ENCODE results near the gene DMXL2.
"Not testable (repeated sequence)": the region's sequence is repeated elsewhere in the genome, so short reads cannot be mapped to it uniquely, and the experiment has no call there.

The DMXL2 gene

GRCh38 chr15:51576911-51577500 lies 45.6 kb downstream of the DMXL2 start:
- DNase-seq (ENCODE audit: low spot score), result no peak

GRCh38 chr15:51576286-51576850 lies 46.2 kb downstream of the DMXL2 start:
- DNase-seq (ENCODE audit: low spot score), result no peak

GRCh38 chr15:51575775-51576174 lies 46.8 kb downstream of the DMXL2 start:
- DNase-seq (ENCODE audit: low spot score), result no peak

- not testable (repeated sequence) for DNase-seq (ENCODE audit: low spot score)
Measured at GRCh38 chr15:51573352-51573751, 49.2 kb downstream of the DMXL2 start.

DNA sequence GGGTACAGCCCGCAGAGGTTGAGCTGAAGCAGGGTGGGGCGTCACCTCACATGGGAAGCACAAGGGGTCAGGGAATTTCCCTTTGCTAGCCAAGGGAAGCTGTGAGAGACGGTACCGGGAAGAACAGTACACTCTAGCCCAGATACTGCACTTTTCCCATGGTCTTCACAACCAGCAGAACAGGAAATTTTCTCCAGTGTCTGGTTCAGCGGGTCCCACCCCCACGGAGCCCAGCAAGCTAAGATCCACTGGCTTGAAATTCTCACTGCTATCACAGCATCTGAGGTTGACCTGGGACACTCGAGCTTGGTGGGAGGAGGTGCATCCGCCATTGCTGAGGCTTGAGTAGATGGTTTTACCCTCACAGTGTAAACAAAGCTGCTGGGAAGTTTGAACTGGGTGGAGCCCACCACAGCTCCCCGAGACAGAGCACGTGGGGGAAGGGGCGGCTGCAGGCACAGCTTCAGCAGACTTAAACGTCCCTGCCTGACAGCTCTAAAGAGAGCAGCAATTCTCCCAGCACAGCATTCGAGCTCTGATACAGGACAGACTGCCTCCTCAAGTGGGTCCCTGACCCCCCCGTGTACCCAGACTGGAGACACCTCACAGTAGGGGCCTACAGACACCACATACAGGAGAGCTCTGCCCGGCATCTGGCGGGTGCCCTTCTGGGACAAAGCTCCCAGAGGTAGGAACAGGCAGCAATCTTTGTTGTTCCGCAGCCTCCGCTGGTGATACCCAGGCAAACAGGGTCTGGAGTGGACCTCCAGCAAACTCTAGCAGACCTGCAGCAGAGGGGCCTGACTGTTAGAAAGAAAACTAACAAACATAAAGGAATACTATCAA lies 53.4 kb downstream of the DMXL2 start:
- DNase-seq (ENCODE audit: low spot score), result not testable (repeated sequence)

DNA sequence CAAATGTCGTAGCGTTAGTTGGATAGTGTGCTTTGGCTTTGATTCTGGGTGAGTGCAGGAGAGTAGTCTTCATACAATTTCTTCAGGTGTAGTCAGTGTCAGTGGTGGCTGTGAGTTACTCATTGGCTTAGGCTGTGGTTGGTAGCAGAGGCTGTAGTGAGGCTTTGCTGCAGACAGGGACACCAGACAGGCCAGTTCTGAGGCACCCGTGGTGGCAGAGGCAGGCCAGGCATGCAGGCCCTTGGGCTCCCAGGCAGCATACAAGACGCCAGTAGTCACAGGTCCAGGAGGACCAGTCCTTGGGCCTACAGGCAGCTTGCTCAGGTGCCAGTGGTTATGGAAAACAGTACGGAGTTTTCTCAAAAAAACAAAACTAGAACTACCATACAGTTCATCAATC lies 61.3 kb downstream of the DMXL2 start:
- DNase-seq (ENCODE audit: low spot score), result no peak

DNA sequence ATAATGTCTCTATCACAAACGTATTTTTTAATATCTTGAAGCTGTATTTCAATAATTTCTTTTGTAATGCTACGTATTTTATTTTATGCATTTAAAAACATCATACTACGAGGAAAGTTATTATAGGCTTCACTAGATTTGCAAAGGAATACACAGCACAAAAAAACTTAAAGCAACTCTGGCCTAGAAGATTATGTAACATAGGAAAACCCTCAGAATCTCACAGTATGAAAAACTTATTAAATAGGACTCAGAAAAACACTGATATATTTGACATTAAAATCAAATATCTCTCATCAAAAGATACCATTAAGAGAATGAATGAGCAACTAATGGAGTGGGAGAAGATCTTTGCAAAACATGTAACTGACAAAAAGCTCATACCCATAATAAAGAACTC lies 63.7 kb downstream of the DMXL2 start:
- DNase-seq (ENCODE audit: low spot score), result no peak

DNA sequence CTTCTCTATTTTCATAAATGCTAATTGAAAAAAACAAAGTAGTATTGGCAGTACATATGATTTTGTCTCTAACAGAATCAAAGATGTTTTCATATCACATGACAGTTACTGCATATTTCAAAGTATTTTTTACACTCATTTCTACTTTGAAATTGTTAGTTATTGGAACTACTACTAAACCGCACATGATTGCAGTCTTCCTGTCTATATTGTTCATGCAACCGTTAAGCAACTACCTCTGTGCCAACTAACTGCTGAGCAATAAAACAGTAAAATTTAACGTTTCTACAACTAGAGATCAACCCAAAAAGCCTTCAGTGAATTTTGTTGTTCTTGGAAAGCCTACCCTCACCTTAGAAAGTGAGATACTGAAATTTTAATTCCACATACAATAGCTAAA lies 64.2 kb downstream of the DMXL2 start:
- no peak for DNase-seq (ENCODE audit: low spot score)

GRCh38 chr15:51550841-51551240 lies 71.7 kb downstream of the DMXL2 start:
- DNase-seq (ENCODE audit: low spot score), result no peak

DNA sequence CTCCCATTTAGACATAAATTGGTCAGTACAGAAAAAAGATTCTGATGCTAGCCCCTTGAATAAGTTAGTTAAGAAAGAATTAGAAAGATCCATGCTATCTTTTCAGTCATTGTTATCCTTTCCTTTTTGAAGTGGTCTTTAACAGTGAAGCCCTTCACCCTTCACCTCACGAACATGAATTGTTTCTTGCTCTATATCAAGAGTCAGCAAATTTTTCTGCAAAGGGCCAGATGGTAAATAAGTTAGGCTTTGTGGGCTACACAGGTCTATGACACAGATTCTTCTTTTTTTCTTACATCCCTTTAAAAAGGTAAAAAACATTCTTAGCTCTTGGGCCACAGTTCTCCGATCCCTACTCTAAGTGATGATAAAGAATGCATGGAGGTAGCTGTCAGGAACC lies 74.9 kb downstream of the DMXL2 start:
- no peak for DNase-seq (ENCODE audit: low spot score)

DNA sequence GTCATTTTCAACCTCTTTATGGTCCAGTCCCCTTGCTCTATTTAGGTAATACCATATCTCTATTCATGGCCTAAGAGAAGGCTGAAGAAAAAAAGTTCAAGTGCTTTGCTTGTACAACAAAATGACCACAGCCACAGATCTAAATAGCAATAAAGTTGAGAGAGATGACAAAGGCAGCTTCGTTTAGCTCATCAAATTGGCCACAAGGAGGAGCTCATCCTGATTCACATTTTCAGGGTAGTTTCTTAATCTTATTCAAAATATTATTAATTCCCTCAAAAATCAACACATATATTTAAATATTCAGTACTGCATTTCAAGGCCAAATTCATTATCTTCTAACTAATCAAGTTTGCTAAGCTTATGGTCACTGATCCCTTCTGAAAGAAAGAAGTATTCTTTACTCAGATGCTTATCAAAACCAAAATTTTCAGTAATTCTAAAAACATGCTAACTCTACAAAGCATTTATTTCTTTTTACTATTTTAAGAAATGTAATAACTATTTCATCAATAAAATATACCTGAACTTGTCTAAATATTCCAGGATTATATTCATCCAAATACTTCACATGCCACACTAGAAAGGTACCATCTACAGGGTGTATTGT lies 85.5 kb downstream of the DMXL2 start:
- DNase-seq (ENCODE audit: low spot score), result no peak

- DNase-seq (ENCODE audit: low spot score), result no peak
Measured at GRCh38 chr15:51533672-51534398, 88.7 kb downstream of the DMXL2 start.

DNA sequence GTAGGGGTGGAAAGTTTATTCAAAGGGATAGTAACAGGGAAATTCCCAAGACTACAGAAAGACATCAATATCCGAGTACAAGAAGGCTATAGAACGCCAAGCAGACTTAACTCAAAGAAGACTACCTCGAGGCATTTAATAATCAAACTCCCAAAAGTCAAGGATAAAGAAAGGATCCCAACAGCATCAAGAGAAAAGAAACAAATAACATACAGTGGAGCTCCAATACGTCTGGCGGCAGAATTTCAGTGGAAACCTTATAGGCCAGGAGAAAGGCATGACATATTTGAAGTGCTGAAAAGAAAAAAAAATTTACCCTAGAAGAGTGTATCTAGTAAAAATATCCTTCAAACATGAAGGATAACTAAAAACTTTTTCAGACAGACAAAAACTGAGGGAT lies 95.6 kb downstream of the DMXL2 start:
- no peak for DNase-seq (ENCODE audit: low spot score)

- DNase-seq (ENCODE audit: low spot score), result no peak
Measured at GRCh38 chr15:51524376-51524775, 98.2 kb downstream of the DMXL2 start.

DNA sequence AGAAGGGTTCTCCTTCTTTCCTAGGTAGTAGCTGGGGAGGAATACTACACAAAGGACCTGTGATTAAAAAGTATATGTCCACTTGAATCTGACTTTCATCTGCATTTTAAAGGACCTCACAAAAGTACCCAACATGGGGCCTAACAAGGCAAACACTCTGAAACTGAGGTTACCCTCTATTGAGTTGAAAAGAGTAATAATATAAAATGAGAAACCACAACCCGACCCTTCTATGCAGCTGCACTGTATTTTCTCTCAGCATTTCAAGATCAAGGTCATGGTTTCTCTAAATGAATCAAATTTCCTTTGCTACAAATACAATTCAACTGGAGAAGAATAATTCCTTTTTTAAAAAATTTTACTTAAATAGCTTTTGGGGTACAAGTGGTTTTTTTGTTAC lies 106.3 kb downstream of the DMXL2 start:
- DNase-seq (ENCODE audit: low spot score), result no peak

DNA sequence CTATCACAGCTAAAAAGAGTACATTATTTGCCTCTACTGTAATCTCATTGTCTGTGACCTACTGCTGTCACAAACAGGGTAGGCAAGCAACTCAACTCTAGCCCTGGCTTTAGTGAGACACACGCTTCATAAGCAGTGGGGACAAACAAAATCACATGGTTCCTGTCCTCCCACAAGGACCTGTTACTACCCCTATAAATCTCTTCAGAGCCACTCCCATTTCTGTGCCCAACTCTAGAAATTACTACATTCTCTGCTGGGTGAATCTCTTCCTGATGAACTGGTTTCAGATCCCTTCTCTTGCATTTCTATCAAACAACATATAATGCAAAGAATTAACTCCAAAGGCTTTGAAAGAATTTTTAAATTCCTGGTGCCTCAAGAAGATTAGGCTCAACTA lies 117.3 kb downstream of the DMXL2 start:
- DNase-seq (ENCODE audit: low spot score), result no peak

GRCh38 chr15:51503003-51503402 lies 119.6 kb downstream of the DMXL2 start:
- DNase-seq (ENCODE audit: low spot score), result no peak

- DNase-seq (ENCODE audit: low spot score), result peak; percentile 15
Measured at GRCh38 chr15:51499379-51499976, 123.1 kb downstream of the DMXL2 start.

GRCh38 chr15:51497806-51498205 lies 124.8 kb downstream of the DMXL2 start:
- no peak for DNase-seq (ENCODE audit: low spot score)

- no peak for DNase-seq (ENCODE audit: low spot score)
Measured at GRCh38 chr15:51496246-51496645, 126.3 kb downstream of the DMXL2 start.

GRCh38 chr15:51494411-51495314 lies 127.9 kb downstream of the DMXL2 start:
- no peak for DNase-seq (ENCODE audit: low spot score)

Measured in globus pallidus (tissue), 1 donor.